Eye (tissue), 1 donor: ENCODE results near the gene CTDSPL.
"Not testable (repeated sequence)": the region's sequence is repeated elsewhere in the genome, so short reads cannot be mapped to it uniquely, and the experiment has no call there.

ENCODE experiments used
- DNase-seq: peaks from one replicate; pipeline ENCODE4 v3.0.0-alpha.2; 2015

CTDSPL gene

DNA sequence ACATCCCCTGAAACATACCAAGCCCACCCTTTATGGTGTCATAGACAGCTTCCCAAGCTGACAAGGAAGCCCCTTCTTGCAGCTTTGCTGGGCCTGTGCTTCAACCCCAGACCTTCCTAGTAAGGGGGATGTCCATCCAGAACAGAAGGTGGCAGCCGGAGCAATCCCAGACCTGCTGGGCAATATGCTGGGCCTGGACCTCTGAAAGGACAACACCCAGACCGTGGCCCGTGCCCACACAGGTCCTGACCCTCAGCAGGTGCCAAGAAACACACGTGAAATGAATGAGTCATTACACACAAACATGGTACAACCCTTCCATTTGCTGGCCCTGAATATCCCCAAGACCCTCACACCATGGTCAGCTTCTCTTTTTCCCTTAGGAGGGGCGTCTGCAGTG is 109.1 kb downstream of the CTDSPL start:
- DNase-seq: no peak

DNA sequence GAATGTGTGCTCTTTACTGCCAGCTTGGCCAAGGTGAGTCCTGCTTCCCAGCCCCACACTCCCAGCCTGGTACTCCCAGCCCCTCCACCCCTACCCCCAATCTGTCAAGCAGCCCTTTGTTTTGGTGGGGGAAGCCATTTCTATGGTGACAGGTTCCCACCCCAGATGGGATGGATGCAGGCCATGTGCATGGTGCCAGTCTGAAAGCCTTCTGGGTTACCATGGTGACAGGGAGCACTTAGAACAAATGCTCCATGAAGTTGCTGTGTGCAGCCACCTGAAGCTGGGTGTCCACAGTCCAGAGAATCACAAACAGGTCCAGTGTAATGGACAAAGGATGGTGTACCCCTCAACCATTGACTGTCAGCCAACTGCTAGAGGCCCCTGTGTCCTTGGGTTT is 109.8 kb downstream of the CTDSPL start:
- no peak for DNase-seq

DNA sequence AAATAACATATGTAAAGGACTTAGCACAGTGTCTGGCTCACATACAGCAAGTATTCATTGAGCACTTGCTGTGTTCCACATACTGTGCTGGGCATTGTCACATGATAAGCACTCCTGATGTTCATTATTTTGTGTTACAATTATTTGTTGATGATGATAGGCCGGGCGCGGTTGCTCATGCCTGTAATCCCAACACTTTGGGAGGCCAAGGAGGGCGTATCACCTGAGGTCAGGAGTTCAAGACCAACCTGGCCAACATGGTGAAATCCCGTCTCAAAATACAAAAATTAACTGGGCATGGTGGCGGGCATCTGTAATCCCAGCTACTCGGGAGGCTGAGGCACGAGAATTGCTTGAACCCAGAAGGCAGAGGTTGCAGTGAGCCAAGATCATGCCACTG is 110.4 kb downstream of the CTDSPL start:
- not testable (repeated sequence) for DNase-seq

GRCh38 chr3:37973246-37974054 is 111.8 kb downstream of the CTDSPL start:
- DNase-seq: no peak

GRCh38 chr3:37974121-37975083 is 112.7 kb downstream of the CTDSPL start:
- DNase-seq: peak; percentile 77

DNA sequence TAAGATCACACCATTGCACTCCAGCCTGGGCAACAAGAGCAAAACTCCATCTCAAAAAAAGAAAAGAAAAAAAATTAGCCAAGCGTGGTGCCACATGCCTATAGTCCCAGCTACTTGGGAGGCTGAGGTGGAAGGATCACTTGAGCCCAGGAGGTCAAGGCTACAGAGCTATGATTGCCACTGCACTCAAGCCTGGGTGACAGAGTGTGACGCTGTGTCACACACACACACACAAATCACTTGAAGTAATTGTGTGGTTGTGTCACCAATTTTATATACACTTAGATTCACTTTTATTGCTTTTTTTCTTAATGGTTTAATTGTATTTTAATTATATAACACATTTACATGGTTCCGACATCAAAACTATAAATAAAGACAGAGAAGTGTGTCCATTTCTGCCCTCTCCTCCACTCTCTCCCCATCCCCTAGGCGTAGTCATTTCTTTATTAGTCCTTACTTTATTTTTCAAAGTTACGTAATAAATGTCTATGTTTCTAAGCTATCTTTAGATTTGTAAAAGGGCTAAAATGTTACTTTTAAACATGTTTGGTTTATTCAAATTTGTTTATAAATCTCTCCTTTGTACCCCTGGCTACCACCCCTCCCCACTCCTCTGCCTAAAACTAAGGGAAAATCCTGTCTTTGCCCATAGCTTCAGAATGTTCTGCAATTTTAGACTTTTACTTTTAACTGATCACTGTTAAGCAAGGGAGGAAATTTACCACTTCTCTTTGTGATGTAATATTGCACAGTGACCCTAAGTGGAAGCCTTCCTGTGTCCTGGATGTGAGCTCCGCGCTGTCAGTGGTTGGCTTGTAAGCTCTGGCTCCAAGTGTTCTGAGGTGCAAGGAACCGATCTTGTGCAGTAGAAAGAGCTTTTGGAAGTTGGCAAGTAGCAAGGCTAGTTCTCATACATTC is 118.1 kb downstream of the CTDSPL start:
- no peak for DNase-seq

GRCh38 chr3:37980462-37981347 is 119.0 kb downstream of the CTDSPL start:
- DNase-seq: no peak

DNA sequence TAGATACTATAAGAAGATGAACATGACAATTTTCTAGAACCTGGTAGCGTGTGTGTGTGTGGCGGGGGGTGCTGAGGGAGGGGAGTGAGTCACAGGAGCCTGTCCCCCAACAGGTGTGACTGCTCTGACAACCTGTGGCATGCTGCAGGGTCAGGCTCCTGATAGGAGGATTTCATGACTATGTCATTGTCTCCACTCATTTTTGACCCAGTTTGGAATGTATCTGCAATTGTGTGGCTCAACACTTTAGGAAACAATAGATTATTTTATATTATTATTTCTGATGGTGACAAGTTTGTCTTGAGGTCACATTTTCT is 119.6 kb downstream of the CTDSPL start:
- DNase-seq: no peak

GRCh38 chr3:37982331-37982730 is 120.7 kb downstream of the CTDSPL start:
- no peak for DNase-seq

- DNase-seq: no peak
Observed at GRCh38 chr3:37984051-37984450, 122.4 kb downstream of the CTDSPL start.

DNA sequence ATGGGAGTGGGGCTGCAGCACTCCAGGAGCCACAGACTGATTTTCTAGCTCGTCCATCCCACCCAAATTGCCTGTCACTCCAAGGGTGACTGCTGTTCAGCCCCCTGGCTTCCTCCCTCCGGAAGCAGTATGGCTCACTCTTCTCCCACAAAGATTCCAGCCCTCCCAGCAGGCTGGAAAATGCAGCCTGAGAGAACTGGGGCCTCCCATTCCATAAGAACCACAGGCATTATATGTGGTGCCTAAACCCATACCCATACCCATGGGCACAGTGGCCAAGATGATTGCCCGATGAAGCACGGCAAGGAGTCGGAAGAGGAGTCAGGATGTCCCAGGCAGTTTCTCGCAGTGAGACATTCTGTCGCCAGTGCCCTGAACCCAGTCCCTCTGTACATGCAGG is 122.9 kb downstream of the CTDSPL start:
- no peak for DNase-seq

- no peak for DNase-seq
Observed at GRCh38 chr3:37985637-37986320, 124.1 kb downstream of the CTDSPL start.

- DNase-seq: no peak
Observed at GRCh38 chr3:37986479-37987314, 125.0 kb downstream of the CTDSPL start.

GRCh38 chr3:37987315-37987697 is 125.6 kb downstream of the CTDSPL start:
- DNase-seq: no peak

DNA sequence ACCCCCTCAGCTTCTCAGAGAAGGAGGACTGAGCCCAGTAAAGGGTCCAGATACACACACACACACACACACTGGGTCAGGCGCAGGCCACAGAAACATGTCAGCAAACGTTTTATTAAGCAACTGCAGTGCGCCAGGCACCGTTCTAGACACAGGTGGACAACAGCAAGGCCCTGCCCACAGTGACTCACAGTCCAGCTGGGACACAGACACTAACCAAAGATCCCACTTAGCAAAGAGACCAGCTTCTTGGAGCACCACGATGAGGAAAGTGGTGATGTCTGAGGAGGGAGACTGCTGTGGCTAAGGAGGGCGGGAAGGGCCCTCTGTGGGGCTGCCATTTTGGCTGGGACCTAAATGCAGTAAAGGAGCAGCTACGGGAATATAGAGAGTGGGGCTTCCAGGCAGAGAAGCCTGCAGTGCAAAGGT is 126.1 kb downstream of the CTDSPL start:
- DNase-seq: no peak

DNA sequence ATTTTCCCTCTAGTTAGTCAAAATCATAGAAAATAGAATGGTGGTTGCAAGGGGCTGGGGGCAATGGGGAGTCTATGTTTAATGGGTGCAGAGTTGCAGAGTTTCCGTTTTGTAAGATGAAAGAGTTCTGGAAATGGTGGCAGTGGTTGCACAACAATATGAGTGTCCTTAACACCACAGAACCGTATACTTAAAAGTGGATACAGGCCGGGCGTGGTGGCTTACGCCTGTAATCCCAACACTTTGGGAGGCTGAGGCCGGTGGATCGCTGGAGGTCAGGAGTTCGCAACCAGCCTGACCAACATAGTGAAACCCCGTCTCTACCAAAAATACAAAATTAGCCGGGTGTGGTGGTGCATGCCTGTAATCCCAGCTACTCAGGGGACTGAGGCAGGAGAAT is 126.7 kb downstream of the CTDSPL start:
- not testable (repeated sequence) for DNase-seq

- no peak for DNase-seq
Observed at GRCh38 chr3:37988931-37989525, 127.3 kb downstream of the CTDSPL start.

- no peak for DNase-seq
Observed at GRCh38 chr3:37989821-37990480, 128.3 kb downstream of the CTDSPL start.

DNA sequence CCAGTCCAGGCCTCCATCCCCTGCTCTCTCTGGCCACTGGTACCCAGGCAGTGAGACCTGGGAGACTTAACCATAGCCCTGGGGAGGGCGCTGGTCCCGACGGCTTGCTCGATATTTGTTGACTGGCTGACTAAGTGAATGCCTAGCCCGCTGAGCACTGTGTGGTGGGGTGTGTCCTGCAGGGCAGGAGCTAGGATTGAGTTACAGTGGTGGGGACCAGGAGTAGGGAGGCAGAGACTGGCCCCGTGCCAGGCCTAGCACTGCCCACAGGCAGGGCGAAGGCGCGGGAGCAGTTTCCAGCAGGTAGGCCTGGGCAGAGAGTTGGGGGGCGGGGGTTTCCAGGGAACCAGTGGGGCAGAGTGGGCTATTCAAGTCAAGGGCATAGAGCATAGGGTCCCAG is 128.8 kb downstream of the CTDSPL start, which contains the start of gene VILL:
Gene VILL, plus strand, starts transcription at position 260 of the 400 bp plus-strand sequence. CDS start 2,887 bp downstream, outside the sequence.
- DNase-seq: no peak
